ENCODE results near the gene MAN1C1.

Gene MAN1C1

GRCh38 chr1:25616095-25616986, at the start of gene MAN1C1:
Gene MAN1C1, plus strand, starts transcription at chr1:25616791. Its CDS starts 1,007 bp downstream, at chr1:25617798.
- peak; percentile 84 for DNase-seq (ENCODE audit: low read depth)
- peak within 1 kb of the TSS; percentile 65 for H3K4me3 ChIP-seq (ENCODE audit: low read depth, low read length)
- peak; percentile 48 for TF ChIP-seq CTCF (conservative IDR thresholded peaks at IDR 0.05; ENCODE audit: low read depth, low read length)

DNA sequence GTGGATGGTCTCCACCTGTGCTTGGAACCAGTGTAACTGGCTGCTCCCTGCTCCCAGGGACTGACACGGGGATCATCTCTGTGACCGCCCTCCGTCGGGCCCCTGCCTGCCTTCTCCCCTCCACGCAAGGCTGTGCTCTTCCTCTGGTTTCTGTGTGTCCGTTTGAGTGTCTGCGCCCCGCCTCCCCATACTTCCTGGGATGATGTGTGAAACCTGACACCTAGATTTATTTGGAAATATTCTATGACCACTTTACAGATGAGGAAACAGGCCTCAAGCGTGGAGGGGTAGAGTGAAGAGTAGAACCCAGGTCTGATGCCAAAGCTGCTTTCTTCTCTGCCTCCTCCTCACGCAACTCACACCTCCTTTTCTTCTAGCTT, 48.9 kb upstream of the MAN1C1 start:
- no peak for TF ChIP-seq CTCF (conservative IDR thresholded peaks at IDR 0.05; ENCODE audit: low read depth, low read length)
- DNase-seq (ENCODE audit: low read depth) = no peak
- H3K4me3 ChIP-seq (ENCODE audit: low read depth, low read length) = peak overlapping the region; percentile 12

DNA sequence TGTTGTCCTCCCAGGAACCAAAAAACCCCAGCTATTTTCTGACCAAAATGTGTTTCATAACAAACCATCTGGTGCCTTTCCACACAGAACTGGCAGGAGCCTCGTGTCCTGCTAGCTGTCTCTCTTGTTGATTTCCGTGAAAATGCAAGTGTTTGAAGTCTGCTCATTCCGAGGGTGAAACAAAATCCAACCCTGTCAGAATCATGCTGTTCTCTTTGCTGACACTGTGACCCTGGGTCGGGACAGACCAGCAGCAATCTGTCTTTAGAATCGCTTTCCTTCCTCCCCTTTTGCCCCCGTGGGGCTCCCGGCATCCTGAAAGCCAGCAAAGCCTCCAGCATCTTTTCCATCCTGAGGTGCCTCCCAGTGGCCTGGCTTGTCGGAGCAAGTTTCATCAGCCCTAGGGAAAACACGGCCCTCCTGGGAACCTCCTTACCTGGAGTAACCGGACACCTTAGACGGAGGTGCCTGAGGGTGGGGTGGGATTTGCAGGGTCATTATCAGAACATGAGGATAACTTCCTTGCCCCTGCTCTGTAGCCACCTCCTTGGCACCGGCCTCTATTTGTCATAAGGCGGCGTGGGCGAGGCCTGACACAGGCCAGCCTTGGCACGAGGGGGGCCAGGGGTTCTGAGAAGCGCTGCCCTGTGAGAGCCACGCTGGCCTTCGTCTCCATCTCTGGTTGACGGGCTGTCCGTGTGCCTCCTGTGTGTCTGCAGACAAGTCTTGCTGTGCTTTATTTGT, 48.3 kb upstream of the MAN1C1 start:
- peak; percentile 95 for DNase-seq (ENCODE audit: low read depth)
- peak; percentile 41 for TF ChIP-seq CTCF (conservative IDR thresholded peaks at IDR 0.05; ENCODE audit: low read depth, low read length)
- no peak overlapping the region for H3K4me3 ChIP-seq (ENCODE audit: low read depth, low read length)

- peak; percentile 94 for DNase-seq (ENCODE audit: low read depth)
- no peak overlapping the region for H3K4me3 ChIP-seq (ENCODE audit: low read depth, low read length)
- no peak for TF ChIP-seq CTCF (conservative IDR thresholded peaks at IDR 0.05; ENCODE audit: low read depth, low read length)
These were observed 47.6 kb upstream of the MAN1C1 start for GRCh38 chr1:25568834-25569596.

GRCh38 chr1:25569597-25570396, 46.8 kb upstream of the MAN1C1 start:
- DNase-seq (ENCODE audit: low read depth) = no peak
- H3K4me3 ChIP-seq (ENCODE audit: low read depth, low read length) = no peak overlapping the region
- no peak for TF ChIP-seq CTCF (conservative IDR thresholded peaks at IDR 0.05; ENCODE audit: low read depth, low read length)

Measured in choroid plexus epithelial cell (primary cell).